Vagina (tissue), 2 donors: Measurements from ENCODE around the gene RORC. TPM values are rescaled to one million over a fixed set of nuclear protein-coding genes. Genes with fewer than 3 reads are reported as not detected.

ENCODE experiments used
- DNase-seq, 2 donors: peaks; one replicate each; pipeline ENCODE4 v3.0.0-alpha.2; 2017; ENCODE audit errors: extremely low spot score in 2 of 2
- H3K27ac ChIP-seq: fragments of 200-600 bp; sonication (generic); one replicate; pipeline ENCODE4 v1.5.1; 2019
- H3K27me3 ChIP-seq: fragments of 200-600 bp; sonication (generic); one replicate; pipeline ENCODE4 v1.5.1; 2019
- H3K36me3 ChIP-seq, 2 donors: fragments of 200-600 bp; sonication (generic); one replicate each; pipeline ENCODE4 v1.5.1; 2017 to 2019
- H3K4me1 ChIP-seq: fragments of 200-600 bp; sonication (generic); one replicate; pipeline ENCODE4 v1.5.1; 2019
- H3K4me3 ChIP-seq, 2 donors: fragments of 200-600 bp; sonication (generic); 1 replicate in 1 of 2; 2 replicates in 1 of 2; pipeline ENCODE4 v1.5.1; 2016 to 2019
- H3K9me3 ChIP-seq: fragments of 200-600 bp; sonication (generic); one replicate; pipeline ENCODE4 v1.5.1; 2019
- POLR2A ChIP-seq, 2 donors: fragments of 450-650 bp; IDR thresholded peaks; one replicate each; pipeline ENCODE4 v1.6.1; 2017; ENCODE audit warnings: antibody characterized with exemption in 2 of 2, mild to moderate bottlenecking in 2 of 2, moderate library complexity in 2 of 2
- POLR2AphosphoS5 ChIP-seq, 2 donors: sonication (generic); formaldehyde crosslinking; IDR thresholded peaks; one replicate each; pipeline ENCODE4 v1.9.0; 2017; ENCODE audit warnings: antibody characterized with exemption in 2 of 2, mild to moderate bottlenecking in 2 of 2, low read depth in 1 of 2; ENCODE audit not compliant: insufficient read depth in 1 of 2
- intact Hi-C: fragments of 100-400 bp; cut with DNase I; formaldehyde crosslinking; loops from one replicate; pipeline ENCODE4 v1.15.1; 2023
- total RNA-seq: library from RNA; depleted of rRNA; stranded (reverse); fragments of >200 nt; gene quantifications from one replicate; pipeline ENCODE4 v1.2.3, GENCODE V29; 2016
- TF ChIP-seq, protein P1 (sequence below), 3 experiments: fragments of 450-650 bp in 2 of 3; fragments of 200-600 bp in 1 of 3; sonication (generic) in 1 of 3; IDR thresholded peaks; one replicate each; pipeline ENCODE4 v1.5.1; 2017 to 2019; ENCODE audit warnings: antibody characterized with exemption in 3 of 3, mild to moderate bottlenecking in 2 of 3, moderate library complexity in 2 of 3

Gene RORC
- total RNA-seq, 1 donor from 2014 or later = 8.1 TPM

DNA sequence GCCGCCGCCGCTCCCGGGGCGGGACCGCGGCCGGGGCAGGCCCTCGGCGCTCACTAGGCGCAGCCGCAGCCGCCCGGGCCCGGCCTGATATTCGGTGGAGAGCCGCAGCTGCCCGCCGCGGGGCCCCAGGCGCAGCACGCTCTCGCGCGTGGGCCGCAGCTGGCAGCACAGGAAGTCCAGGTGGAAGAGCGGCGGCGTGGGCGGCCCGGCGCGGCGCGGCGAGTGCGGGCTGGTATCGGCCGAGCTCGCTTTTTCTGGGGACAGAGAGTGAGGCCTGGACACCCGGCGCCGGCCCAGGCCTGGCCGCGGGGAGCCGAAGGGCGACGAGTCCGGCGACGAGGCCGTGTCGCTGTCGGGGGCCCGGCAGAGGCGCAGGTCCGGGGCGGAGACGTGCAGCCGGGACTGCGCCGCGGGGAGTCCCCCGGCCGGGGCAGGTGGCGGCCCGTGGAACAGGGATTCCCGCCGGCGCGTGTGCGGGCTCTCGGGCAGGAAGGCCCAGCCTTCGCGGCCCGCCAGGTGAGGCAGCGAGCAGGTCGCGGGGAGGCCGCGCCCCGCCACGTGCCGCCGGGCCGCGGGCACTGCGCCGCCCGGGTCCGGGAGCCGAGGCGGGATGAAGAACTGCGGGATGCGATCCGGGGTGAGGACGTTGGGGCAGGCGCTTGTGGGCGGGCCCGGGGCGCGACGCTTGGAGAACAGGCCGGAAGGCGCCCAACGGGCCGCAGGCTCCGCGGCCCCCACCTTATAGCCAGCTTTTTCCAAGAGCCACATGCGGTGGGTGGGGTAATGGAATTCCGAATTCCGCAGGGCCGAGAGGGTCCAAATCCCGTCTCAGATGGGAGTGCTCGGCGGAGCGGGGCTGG, 6.8 kb upstream of the RORC start:
- no peak overlapping the region for H3K27ac ChIP-seq
- H3K9me3 ChIP-seq = no peaks in the 10 kb centered on the region
- H3K27me3 ChIP-seq = no peaks in the 10 kb centered on the region
- peak overlapping the region; percentile 34 to 51 for H3K4me3 ChIP-seq
- TF ChIP-seq POLR2A (IDR thresholded peaks at IDR 0.05) (no peak), POLR2AphosphoS5 (IDR thresholded peaks at IDR 0.05; ENCODE audit: insufficient read depth in 1 of 2, low read depth in 1 of 2) (no peak)
- TF ChIP-seq, protein P1, sequence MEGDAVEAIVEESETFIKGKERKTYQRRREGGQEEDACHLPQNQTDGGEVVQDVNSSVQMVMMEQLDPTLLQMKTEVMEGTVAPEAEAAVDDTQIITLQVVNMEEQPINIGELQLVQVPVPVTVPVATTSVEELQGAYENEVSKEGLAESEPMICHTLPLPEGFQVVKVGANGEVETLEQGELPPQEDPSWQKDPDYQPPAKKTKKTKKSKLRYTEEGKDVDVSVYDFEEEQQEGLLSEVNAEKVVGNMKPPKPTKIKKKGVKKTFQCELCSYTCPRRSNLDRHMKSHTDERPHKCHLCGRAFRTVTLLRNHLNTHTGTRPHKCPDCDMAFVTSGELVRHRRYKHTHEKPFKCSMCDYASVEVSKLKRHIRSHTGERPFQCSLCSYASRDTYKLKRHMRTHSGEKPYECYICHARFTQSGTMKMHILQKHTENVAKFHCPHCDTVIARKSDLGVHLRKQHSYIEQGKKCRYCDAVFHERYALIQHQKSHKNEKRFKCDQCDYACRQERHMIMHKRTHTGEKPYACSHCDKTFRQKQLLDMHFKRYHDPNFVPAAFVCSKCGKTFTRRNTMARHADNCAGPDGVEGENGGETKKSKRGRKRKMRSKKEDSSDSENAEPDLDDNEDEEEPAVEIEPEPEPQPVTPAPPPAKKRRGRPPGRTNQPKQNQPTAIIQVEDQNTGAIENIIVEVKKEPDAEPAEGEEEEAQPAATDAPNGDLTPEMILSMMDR (IDR thresholded peaks at IDR 0.05) = no peak
- H3K4me1 ChIP-seq = peaks cover 26% of the 10 kb centered on the region
- intact Hi-C loops = no loop called here
- no peaks in the 10 kb centered on the region for H3K36me3 ChIP-seq
- DNase-seq = no peak

DNA sequence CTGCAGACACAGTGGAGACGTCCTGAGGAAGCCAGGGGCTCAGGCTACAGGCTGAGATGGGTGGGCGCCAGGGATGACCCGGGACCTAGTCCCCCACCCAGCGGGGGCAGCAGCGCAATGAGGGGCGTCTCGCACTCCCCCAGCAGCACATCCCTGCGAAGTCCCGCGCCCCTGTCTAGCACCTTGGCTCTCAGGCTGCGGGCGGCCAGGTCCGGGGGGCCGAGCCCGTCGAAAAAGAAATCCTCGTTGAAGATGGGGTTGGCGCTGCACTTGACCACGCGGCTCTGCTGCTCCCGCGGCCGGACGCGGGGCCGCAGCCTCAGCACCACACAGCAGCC, 6.3 kb upstream of the RORC start:
- Histone ChIP-seq H3K27ac (no peak overlapping the region), H3K36me3 (no peaks in the 10 kb centered on the region), H3K4me3 (peak overlapping the region; percentile 34 to 51), H3K27me3 (no peaks in the 10 kb centered on the region), H3K9me3 (no peaks in the 10 kb centered on the region), H3K4me1 (peaks cover 30% of the 10 kb centered on the region)
- TF ChIP-seq POLR2AphosphoS5 (IDR thresholded peaks at IDR 0.05; ENCODE audit: insufficient read depth in 1 of 2, low read depth in 1 of 2) (no peak), POLR2A (IDR thresholded peaks at IDR 0.05) (no peak)
- TF ChIP-seq, protein P1 (IDR thresholded peaks at IDR 0.05) = no peak
- DNase-seq = no peak
- intact Hi-C loops = no loop called here

DNA sequence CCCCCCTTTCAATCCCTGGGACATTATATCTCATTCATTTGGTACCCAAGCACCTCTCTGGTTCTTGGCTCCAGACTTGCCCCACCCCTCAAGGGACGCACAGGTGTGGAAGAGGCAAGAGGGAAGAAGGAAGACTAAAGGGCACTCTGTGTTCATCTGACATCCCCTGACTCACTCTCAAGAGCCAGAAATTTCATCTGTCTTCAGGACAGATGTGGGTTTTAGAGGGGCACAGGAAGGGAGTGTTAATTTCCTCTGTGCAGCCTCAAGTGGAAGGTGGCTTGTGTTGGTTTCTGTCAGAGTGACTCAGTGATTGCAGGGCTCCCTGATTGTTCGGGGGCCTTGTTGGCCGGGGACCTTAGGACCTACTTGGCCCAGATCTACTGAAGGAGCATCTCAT, 5.6 kb upstream of the RORC start:
- intact Hi-C loops = no loop called here
- H3K36me3 ChIP-seq = no peaks in the 10 kb centered on the region
- H3K4me1 ChIP-seq = peaks cover 36% of the 10 kb centered on the region
- H3K4me3 ChIP-seq = no peak overlapping the region
- no peaks in the 10 kb centered on the region for H3K27me3 ChIP-seq
- TF ChIP-seq, protein P1 (IDR thresholded peaks at IDR 0.05) = no peak
- H3K9me3 ChIP-seq = no peaks in the 10 kb centered on the region
- DNase-seq = no peak
- H3K27ac ChIP-seq = no peak overlapping the region

DNA sequence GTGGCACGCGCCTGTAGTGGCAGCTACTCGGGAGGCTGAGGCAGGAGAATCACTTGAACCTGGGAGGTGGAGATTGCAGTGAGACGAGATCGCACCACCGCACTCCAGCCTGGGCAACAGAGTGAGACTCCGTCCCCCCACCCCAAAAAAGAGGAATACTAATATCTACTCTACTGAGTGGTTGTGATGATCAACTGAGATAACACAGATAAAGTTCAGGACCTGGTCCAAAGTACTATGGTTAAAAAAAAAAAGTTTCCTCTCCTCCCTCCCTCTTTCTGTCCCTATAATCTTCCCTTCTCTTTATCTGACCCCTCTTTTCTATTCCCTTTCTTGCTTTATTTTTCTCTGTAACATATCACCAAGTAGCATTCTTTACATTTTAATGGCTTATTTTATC, 4.0 kb upstream of the RORC start:
- Histone ChIP-seq H3K36me3 (no peaks in the 10 kb centered on the region), H3K4me3 (no peak overlapping the region), H3K27ac (no peak overlapping the region), H3K27me3 (no peaks in the 10 kb centered on the region), H3K9me3 (no peaks in the 10 kb centered on the region), H3K4me1 (peaks cover 42% of the 10 kb centered on the region)
- intact Hi-C loops = no loop called here
- DNase-seq = no peak
- TF ChIP-seq, protein P1 (IDR thresholded peaks at IDR 0.05) = no peak

GRCh38 chr1:151834239-151834638, 2.6 kb upstream of the RORC start:
- no peak for TF ChIP-seq POLR2A (IDR thresholded peaks at IDR 0.05)
- TF ChIP-seq, protein P1 (IDR thresholded peaks at IDR 0.05) = no peak
- TF ChIP-seq POLR2AphosphoS5 (IDR thresholded peaks at IDR 0.05; ENCODE audit: insufficient read depth in 1 of 2, low read depth in 1 of 2) = no peak
- no peak overlapping the region for H3K27ac ChIP-seq
- intact Hi-C loops = no loop called here

More at GRCh38 chr1:151834239-151834638, 2.6 kb upstream of the RORC start:
- no peaks in the 10 kb centered on the region for H3K27me3 ChIP-seq
- no peaks in the 10 kb centered on the region for H3K9me3 ChIP-seq
- no peaks in the 10 kb centered on the region for H3K36me3 ChIP-seq
- DNase-seq = no peak
- no peak overlapping the region for H3K4me3 ChIP-seq
- peaks cover 38% of the 10 kb centered on the region for H3K4me1 ChIP-seq
